ENCODE data around the gene LTB4R. TPM values are rescaled to one million over a fixed set of nuclear protein-coding genes. Genes with fewer than 3 reads are reported as not detected.

The LTB4R gene
- total RNA-seq, 1 experiment from 2014 or later, result 9.4 TPM

DNA sequence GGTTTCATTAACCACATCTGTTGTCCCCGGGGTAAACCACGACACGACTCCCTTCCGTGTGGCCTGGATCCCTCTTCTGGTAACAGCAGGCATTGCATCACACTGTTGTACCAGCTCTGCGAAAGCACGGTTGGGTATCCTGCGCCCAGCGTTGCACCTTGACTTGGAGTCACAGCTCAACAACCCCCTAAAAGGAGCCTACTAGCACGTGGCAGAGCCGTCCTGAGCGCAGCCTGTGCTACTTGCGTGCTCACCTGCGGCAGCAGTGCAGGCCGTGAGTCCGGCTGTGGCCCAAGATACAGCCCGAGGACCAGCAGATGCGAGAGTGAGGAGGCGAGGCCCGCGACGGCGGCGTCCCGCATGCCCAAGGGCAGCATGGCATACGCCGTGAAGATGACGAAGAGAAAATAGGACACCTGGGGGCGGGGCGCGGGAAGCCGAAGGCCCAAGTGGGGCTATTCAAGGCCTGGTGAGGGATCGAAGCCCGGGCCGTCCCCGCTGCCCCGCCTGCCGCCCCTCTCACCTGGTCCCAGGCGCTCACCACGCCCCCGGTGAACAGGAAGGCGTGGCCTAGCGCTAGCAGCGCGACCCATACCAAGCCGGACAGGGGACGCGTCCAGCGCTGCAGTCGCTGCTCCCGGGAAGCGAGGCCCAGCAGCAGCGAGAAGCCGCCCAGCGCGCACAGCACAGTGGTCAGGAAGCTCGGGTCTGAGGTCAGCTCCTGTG is 21.1 kb downstream of the LTB4R start (continued):
- TF ChIP-seq, protein P1, sequence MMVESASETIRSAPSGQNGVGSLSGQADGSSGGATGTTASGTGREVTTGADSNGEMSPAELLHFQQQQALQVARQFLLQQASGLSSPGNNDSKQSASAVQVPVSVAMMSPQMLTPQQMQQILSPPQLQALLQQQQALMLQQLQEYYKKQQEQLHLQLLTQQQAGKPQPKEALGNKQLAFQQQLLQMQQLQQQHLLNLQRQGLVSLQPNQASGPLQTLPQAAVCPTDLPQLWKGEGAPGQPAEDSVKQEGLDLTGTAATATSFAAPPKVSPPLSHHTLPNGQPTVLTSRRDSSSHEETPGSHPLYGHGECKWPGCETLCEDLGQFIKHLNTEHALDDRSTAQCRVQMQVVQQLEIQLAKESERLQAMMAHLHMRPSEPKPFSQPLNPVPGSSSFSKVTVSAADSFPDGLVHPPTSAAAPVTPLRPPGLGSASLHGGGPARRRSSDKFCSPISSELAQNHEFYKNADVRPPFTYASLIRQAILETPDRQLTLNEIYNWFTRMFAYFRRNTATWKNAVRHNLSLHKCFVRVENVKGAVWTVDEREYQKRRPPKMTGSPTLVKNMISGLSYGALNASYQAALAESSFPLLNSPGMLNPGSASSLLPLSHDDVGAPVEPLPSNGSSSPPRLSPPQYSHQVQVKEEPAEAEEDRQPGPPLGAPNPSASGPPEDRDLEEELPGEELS (CRISPR knock-in tag; IDR thresholded peaks at IDR 0.05), result peak; percentile 96
- TF ChIP-seq, protein P2, sequence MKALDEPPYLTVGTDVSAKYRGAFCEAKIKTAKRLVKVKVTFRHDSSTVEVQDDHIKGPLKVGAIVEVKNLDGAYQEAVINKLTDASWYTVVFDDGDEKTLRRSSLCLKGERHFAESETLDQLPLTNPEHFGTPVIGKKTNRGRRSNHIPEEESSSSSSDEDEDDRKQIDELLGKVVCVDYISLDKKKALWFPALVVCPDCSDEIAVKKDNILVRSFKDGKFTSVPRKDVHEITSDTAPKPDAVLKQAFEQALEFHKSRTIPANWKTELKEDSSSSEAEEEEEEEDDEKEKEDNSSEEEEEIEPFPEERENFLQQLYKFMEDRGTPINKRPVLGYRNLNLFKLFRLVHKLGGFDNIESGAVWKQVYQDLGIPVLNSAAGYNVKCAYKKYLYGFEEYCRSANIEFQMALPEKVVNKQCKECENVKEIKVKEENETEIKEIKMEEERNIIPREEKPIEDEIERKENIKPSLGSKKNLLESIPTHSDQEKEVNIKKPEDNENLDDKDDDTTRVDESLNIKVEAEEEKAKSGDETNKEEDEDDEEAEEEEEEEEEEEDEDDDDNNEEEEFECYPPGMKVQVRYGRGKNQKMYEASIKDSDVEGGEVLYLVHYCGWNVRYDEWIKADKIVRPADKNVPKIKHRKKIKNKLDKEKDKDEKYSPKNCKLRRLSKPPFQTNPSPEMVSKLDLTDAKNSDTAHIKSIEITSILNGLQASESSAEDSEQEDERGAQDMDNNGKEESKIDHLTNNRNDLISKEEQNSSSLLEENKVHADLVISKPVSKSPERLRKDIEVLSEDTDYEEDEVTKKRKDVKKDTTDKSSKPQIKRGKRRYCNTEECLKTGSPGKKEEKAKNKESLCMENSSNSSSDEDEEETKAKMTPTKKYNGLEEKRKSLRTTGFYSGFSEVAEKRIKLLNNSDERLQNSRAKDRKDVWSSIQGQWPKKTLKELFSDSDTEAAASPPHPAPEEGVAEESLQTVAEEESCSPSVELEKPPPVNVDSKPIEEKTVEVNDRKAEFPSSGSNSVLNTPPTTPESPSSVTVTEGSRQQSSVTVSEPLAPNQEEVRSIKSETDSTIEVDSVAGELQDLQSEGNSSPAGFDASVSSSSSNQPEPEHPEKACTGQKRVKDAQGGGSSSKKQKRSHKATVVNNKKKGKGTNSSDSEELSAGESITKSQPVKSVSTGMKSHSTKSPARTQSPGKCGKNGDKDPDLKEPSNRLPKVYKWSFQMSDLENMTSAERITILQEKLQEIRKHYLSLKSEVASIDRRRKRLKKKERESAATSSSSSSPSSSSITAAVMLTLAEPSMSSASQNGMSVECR (CRISPR knock-in tag; IDR thresholded peaks at IDR 0.05; ENCODE audit: borderline replicate concordance), result peak; percentile 100
- TF ChIP-seq, protein P3, sequence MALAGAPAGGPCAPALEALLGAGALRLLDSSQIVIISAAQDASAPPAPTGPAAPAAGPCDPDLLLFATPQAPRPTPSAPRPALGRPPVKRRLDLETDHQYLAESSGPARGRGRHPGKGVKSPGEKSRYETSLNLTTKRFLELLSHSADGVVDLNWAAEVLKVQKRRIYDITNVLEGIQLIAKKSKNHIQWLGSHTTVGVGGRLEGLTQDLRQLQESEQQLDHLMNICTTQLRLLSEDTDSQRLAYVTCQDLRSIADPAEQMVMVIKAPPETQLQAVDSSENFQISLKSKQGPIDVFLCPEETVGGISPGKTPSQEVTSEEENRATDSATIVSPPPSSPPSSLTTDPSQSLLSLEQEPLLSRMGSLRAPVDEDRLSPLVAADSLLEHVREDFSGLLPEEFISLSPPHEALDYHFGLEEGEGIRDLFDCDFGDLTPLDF (CRISPR knock-in tag; IDR thresholded peaks at IDR 0.05), result peak; percentile 95
- no peak for TF ChIP-seq ZNF416 (CRISPR knock-in tag; IDR thresholded peaks at IDR 0.05)
- peak; percentile 95 for TF ChIP-seq GABPB1 (CRISPR knock-in tag; IDR thresholded peaks at IDR 0.05)
- TF ChIP-seq, protein P4, sequence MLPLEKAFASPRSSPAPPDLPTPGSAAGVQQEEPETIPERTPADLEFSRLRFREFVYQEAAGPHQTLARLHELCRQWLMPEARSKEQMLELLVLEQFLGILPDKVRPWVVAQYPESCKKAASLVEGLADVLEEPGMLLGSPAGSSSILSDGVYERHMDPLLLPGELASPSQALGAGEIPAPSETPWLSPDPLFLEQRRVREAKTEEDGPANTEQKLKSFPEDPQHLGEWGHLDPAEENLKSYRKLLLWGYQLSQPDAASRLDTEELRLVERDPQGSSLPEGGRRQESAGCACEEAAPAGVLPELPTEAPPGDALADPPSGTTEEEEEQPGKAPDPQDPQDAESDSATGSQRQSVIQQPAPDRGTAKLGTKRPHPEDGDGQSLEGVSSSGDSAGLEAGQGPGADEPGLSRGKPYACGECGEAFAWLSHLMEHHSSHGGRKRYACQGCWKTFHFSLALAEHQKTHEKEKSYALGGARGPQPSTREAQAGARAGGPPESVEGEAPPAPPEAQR (CRISPR knock-in tag; IDR thresholded peaks at IDR 0.05), result no peak
- TF ChIP-seq, protein P5, sequence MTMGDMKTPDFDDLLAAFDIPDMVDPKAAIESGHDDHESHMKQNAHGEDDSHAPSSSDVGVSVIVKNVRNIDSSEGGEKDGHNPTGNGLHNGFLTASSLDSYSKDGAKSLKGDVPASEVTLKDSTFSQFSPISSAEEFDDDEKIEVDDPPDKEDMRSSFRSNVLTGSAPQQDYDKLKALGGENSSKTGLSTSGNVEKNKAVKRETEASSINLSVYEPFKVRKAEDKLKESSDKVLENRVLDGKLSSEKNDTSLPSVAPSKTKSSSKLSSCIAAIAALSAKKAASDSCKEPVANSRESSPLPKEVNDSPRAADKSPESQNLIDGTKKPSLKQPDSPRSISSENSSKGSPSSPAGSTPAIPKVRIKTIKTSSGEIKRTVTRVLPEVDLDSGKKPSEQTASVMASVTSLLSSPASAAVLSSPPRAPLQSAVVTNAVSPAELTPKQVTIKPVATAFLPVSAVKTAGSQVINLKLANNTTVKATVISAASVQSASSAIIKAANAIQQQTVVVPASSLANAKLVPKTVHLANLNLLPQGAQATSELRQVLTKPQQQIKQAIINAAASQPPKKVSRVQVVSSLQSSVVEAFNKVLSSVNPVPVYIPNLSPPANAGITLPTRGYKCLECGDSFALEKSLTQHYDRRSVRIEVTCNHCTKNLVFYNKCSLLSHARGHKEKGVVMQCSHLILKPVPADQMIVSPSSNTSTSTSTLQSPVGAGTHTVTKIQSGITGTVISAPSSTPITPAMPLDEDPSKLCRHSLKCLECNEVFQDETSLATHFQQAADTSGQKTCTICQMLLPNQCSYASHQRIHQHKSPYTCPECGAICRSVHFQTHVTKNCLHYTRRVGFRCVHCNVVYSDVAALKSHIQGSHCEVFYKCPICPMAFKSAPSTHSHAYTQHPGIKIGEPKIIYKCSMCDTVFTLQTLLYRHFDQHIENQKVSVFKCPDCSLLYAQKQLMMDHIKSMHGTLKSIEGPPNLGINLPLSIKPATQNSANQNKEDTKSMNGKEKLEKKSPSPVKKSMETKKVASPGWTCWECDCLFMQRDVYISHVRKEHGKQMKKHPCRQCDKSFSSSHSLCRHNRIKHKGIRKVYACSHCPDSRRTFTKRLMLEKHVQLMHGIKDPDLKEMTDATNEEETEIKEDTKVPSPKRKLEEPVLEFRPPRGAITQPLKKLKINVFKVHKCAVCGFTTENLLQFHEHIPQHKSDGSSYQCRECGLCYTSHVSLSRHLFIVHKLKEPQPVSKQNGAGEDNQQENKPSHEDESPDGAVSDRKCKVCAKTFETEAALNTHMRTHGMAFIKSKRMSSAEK (CRISPR knock-in tag; IDR thresholded peaks at IDR 0.05; ENCODE audit: borderline replicate concordance), result 0 out of 2 replicates have a peak, but pooled peaks have one; percentile 46
- TF ChIP-seq, protein P6, sequence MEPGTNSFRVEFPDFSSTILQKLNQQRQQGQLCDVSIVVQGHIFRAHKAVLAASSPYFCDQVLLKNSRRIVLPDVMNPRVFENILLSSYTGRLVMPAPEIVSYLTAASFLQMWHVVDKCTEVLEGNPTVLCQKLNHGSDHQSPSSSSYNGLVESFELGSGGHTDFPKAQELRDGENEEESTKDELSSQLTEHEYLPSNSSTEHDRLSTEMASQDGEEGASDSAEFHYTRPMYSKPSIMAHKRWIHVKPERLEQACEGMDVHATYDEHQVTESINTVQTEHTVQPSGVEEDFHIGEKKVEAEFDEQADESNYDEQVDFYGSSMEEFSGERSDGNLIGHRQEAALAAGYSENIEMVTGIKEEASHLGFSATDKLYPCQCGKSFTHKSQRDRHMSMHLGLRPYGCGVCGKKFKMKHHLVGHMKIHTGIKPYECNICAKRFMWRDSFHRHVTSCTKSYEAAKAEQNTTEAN (CRISPR knock-in tag; IDR thresholded peaks at IDR 0.05), result peak; percentile 98
- TF ChIP-seq ZNF396 (CRISPR knock-in tag; IDR thresholded peaks at IDR 0.05; ENCODE audit: borderline replicate concordance), result no peak
- TF ChIP-seq, protein P7, sequence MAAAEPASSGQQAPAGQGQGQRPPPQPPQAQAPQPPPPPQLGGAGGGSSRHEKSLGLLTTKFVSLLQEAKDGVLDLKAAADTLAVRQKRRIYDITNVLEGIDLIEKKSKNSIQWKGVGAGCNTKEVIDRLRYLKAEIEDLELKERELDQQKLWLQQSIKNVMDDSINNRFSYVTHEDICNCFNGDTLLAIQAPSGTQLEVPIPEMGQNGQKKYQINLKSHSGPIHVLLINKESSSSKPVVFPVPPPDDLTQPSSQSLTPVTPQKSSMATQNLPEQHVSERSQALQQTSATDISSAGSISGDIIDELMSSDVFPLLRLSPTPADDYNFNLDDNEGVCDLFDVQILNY (CRISPR knock-in tag; IDR thresholded peaks at IDR 0.05), result peak; percentile 84; the same call in 1 of the 2 replicates
- TF ChIP-seq, protein P8, sequence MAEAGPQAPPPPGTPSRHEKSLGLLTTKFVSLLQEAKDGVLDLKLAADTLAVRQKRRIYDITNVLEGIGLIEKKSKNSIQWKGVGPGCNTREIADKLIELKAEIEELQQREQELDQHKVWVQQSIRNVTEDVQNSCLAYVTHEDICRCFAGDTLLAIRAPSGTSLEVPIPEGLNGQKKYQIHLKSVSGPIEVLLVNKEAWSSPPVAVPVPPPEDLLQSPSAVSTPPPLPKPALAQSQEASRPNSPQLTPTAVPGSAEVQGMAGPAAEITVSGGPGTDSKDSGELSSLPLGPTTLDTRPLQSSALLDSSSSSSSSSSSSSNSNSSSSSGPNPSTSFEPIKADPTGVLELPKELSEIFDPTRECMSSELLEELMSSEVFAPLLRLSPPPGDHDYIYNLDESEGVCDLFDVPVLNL (CRISPR knock-in tag; IDR thresholded peaks at IDR 0.05; ENCODE audit: borderline replicate concordance, low read depth), result peak; percentile 89
- TF ChIP-seq NFE2L1 (CRISPR knock-in tag; IDR thresholded peaks at IDR 0.05), result peak; percentile 97
- TF ChIP-seq MYBL2 (CRISPR knock-in tag; IDR thresholded peaks at IDR 0.05), result peak; percentile 97
- TF ChIP-seq SMAD4 (CRISPR knock-in tag; IDR thresholded peaks at IDR 0.05), result peak; percentile 95
- TF ChIP-seq ETV6 (CRISPR knock-in tag; IDR thresholded peaks at IDR 0.05), result peak; percentile 95
- no peak for TF ChIP-seq JAZF1 (CRISPR knock-in tag; IDR thresholded peaks at IDR 0.05)
- TF ChIP-seq FOXK1 (CRISPR knock-in tag; IDR thresholded peaks at IDR 0.05), result peak; percentile 90
- TF ChIP-seq, protein P9, sequence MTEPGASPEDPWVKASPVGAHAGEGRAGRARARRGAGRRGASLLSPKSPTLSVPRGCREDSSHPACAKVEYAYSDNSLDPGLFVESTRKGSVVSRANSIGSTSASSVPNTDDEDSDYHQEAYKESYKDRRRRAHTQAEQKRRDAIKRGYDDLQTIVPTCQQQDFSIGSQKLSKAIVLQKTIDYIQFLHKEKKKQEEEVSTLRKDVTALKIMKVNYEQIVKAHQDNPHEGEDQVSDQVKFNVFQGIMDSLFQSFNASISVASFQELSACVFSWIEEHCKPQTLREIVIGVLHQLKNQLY (CRISPR knock-in tag; IDR thresholded peaks at IDR 0.05), result 0 out of 2 replicates have a peak, but pooled peaks have one; percentile 36
- TF ChIP-seq NR1H2 (CRISPR knock-in tag; IDR thresholded peaks at IDR 0.05), result peak; percentile 94

Data from WTC11 (cell line).